Kidney (tissue), 14 donors: ENCODE data around the gene TUSC2. TPM values are rescaled to one million over a fixed set of nuclear protein-coding genes. Genes with fewer than 3 reads are reported as not detected.
"Not testable (repeated sequence)": the region's sequence is repeated elsewhere in the genome, so short reads cannot be mapped to it uniquely, and the experiment has no call there.

Experiments used
- DNase-seq, 5 donors: peaks; one replicate each; pipeline ENCODE4 v3.0.0-alpha.2; 2013 to 2020
- FAIRE-seq: peaks from 2 replicates; lab custom pipeline; 2012; peaks lifted over from hg19 to GRCh38; lab: Jason Lieb, UNC
- H3K27ac ChIP-seq, 2 donors: one replicate each; pipeline ENCODE4 v1.7.0; 2013; ENCODE audit warnings: low read depth in 2 of 2, low read length in 2 of 2, inconsistent platforms in 1 of 2
- H3K27me3 ChIP-seq: one replicate; pipeline ENCODE4 v1.7.1; 2013; ENCODE audit warnings: low read length, inconsistent platforms; ENCODE audit not compliant: control insufficient read depth, insufficient read depth
- H3K36me3 ChIP-seq, 3 donors: one replicate each; pipeline versions ENCODE4 v1.7.0 to v1.7.1; 2013; ENCODE audit warnings: low read length in 3 of 3, control low read depth in 1 of 3, inconsistent platforms in 1 of 3; ENCODE audit not compliant: insufficient read depth in 3 of 3, control insufficient read depth in 2 of 3
- H3K4me1 ChIP-seq, 3 donors: one replicate each; pipeline versions ENCODE4 v1.7.0 to v1.7.1; 2013; ENCODE audit warnings: low read length in 3 of 3, inconsistent platforms in 1 of 3, low read depth in 1 of 3; ENCODE audit not compliant: control insufficient read depth in 2 of 3, insufficient read depth in 2 of 3
- H3K4me3 ChIP-seq, 3 donors: one replicate each; pipeline versions ENCODE4 v1.7.0 to v1.8.1; 2013; ENCODE audit warnings: low read length in 3 of 3, control low read depth in 1 of 3, inconsistent platforms in 1 of 3
- H3K9ac ChIP-seq, 3 donors: one replicate each; pipeline versions ENCODE4 v1.7.0 to v1.7.1; 2013; ENCODE audit warnings: low read length in 3 of 3, control low read depth in 1 of 3, inconsistent platforms in 1 of 3
- H3K9me3 ChIP-seq, 3 donors: one replicate each; pipeline versions ENCODE4 v1.7.0 to v1.7.1; 2013; ENCODE audit warnings: low read length in 3 of 3, control low read depth in 1 of 3, inconsistent platforms in 1 of 3; ENCODE audit not compliant: control insufficient read depth in 2 of 3, insufficient read depth in 1 of 3
- intact Hi-C: fragments of 100-400 bp; cut with DNase I; formaldehyde crosslinking; loops from one replicate; pipeline ENCODE4 v1.11.1; 2022
- polyA plus RNA-seq: library from polyadenylated mRNA; stranded (reverse); fragments of 350-450 nt; fragmentation: Illumina TruSeq; extraction: RNeasy Lipid Tissue Mini Kit (QIAGEN cat#74804); gene quantifications from one replicate; pipeline ENCODE4 v1.2.3, GENCODE V29; 2014; ENCODE audit warnings: low read depth, low replicate concordance; ENCODE audit not compliant: insufficient read depth
- total RNA-seq: library from RNA; stranded (reverse); fragmentation: NEBNext Ultra II Directional; extraction: Animal tissue kit (Norgen Biotek cat#: 25700); gene quantifications from one replicate; pipeline ENCODE4 v1.2.1, GENCODE V29; 2021
- TF ChIP-seq, protein P1 (sequence below): IDR thresholded peaks from 3 replicates; pipeline ENCODE4 v1.5.1; 2012; ENCODE audit warnings: mild to moderate bottlenecking, moderate library complexity, borderline replicate concordance; ENCODE audit not compliant: insufficient read depth; ENCODE audit errors: extremely low read depth
- donor health status: control.
- donor health status: control.
- donor health status: control.
- donor health status: control.
- donor health status: control.
- donor health status: DM: yes; HTN: yes; CAD: no.
- donor health status: Normal renal cell carcinoma (clear cell type).

TUSC2 gene
- total and polyA plus RNA-seq, 2 donors from 2014 or later, result 33.6 to 60.0 TPM

DNA sequence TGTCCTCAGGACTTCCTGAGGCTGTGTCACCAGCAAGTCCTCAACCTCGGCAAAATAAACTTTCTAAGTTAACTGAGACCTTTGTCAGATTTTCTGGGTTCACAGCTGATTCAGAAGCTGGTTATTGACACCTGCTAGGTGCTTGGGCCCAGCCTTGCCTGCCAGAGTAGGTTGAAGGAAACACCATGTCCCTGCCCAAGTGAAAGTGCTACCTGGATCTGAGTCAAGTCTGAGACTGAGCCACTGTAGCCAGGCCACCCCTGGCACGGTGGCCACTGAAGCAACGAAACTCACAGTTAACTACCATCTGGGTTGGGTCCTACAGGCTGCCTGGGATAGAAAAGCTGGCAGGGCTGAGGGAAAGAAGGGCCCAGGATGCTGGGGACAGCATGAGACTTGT is 13.7 kb downstream of the TUSC2 start:
- Histone ChIP-seq H3K36me3 (peaks cover 6 to 18% (median 9%) of the 10 kb centered on the region in 3 donors), H3K4me1 (peaks cover 0 to 19% (median 6%) of the 10 kb centered on the region in 3 donors), H3K9ac (no peak overlapping the region), H3K4me3 (no peak overlapping the region), H3K27me3 (no peaks in the 10 kb centered on the region), H3K27ac (no peak overlapping the region), H3K9me3 (no peaks in the 10 kb centered on the region)
- intact Hi-C loops, result no loop called here
- DNase-seq (no peak), FAIRE-seq (no peak)
- TF ChIP-seq, protein P1, sequence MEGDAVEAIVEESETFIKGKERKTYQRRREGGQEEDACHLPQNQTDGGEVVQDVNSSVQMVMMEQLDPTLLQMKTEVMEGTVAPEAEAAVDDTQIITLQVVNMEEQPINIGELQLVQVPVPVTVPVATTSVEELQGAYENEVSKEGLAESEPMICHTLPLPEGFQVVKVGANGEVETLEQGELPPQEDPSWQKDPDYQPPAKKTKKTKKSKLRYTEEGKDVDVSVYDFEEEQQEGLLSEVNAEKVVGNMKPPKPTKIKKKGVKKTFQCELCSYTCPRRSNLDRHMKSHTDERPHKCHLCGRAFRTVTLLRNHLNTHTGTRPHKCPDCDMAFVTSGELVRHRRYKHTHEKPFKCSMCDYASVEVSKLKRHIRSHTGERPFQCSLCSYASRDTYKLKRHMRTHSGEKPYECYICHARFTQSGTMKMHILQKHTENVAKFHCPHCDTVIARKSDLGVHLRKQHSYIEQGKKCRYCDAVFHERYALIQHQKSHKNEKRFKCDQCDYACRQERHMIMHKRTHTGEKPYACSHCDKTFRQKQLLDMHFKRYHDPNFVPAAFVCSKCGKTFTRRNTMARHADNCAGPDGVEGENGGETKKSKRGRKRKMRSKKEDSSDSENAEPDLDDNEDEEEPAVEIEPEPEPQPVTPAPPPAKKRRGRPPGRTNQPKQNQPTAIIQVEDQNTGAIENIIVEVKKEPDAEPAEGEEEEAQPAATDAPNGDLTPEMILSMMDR, result no peak

DNA sequence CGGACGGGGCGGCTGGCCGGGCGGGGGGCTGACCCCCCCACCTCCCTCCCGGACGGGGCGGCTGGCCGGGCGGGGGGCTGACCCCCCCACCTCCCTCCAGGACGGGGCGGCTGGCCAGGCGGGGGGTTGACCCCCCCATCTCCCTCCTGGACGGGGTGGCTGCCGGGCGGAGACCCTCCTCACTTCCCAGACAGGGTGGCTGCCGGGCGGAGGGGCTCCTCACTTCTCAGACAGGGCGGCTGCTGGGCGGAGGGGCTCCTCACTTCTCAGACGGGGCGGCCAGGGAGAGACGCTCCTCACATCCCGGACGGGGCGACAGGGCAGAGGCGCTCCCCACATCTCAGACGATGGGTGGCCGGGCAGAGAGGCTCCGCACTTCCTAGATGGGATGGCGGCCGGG is 16.0 kb downstream of the TUSC2 start:
- intact Hi-C loops, H3K9me3 ChIP-seq, H3K4me3 ChIP-seq, H3K9ac ChIP-seq, DNase-seq, H3K36me3 ChIP-seq, FAIRE-seq, H3K27ac ChIP-seq, H3K4me1 ChIP-seq, H3K27me3 ChIP-seq: not testable (repeated sequence)

DNA sequence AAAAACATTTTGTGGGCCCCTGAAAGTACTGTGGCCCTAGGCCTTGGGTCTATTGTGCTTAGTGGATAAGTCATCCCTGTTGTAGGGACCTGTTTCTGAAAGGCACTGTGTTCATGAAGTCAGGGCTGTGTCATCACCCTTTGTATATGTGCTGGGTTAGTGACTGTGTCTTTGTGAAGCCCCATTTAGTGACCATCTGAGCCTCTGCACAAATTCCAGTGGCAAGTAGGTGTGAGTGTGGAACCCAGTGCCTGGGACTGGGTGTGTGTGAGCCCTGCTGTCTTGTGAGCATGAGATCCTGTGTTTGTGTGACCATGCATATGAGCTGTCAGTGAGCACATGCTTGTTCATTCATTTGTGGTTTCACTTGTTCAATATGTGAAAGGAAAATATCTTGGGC is 23.4 kb downstream of the TUSC2 start:
- TF ChIP-seq, protein P1, result no peak
- H3K27ac ChIP-seq, result no peak overlapping the region
- H3K4me1 ChIP-seq, result peaks cover 4 to 30% (median 10%) of the 10 kb centered on the region in 3 donors
- FAIRE-seq (no peak), DNase-seq (no peak)
- H3K4me3 ChIP-seq, result no peak overlapping the region
- intact Hi-C loops, result no loop called here
- H3K9ac ChIP-seq, result no peak overlapping the region
- no peaks in the 10 kb centered on the region for H3K27me3 ChIP-seq
- peaks cover 0 to 6% (median 3%) of the 10 kb centered on the region in 3 donors for H3K36me3 ChIP-seq
- H3K9me3 ChIP-seq, result no peaks in the 10 kb centered on the region

DNA sequence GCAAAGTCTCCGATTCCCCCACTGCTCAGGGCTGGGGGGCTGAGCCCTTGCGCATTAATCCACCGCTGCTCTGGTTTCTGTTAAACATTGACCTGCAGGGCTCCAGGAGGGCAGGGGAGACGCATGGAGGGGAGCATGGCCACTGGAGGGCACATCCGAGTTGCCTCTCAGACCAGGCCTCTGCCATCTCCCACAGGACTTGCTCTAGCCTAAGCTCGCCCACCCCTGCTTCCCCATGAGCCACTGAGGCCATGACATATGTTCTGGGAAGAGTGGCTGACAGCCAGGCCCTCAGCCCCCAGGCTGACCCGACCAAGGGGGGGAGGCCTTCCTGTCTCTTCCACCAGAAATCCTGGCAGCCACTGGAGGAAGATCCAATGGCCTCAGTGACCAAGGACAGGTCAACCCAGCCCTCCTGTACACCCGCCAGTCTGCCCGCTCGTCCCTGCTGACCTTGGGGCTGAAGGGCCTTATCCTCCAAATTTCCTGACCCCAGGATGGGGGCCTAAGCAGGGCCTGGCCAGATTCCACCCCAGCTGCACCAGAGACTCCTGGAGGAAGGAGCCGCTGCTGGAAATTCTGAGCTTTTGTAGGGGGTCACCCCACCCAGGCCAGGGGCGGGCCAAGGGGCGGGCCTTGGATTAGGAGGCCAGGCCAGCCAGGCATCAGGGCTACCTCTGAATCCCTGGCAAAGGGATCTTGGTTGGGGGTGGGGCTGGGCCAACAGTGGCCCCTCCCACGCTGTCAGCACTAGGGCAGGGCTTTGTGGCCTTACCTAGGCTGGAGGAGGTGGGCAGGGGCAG is 24.8 kb downstream of the TUSC2 start, which contains the start of gene HYAL1:
Gene HYAL1 (minus strand): TSS at position 562 of the 803 bp plus-strand sequence. CDS start 618 bp downstream, outside the sequence.
- peaks cover 4 to 38% (median 14%) of the 10 kb centered on the region in 3 donors for H3K4me1 ChIP-seq
- peaks cover 0 to 6% (median 3%) of the 10 kb centered on the region in 3 donors for H3K36me3 ChIP-seq
- TF ChIP-seq, protein P1, result peak; percentile 25
- peak within 1 kb of the TSS in 2 of 3 donors; percentile 65 to 89 for H3K9ac ChIP-seq
- H3K4me3 ChIP-seq, result peak within 1 kb of the TSS in 2 of 3 donors; percentile 49 to 79
- H3K9me3 ChIP-seq, result no peaks in the 10 kb centered on the region
- intact Hi-C loops, result no loop called here
- DNase-seq (peak; percentile 73 to 95 (median 82)), FAIRE-seq (no peak)
- H3K27ac ChIP-seq, result peak within 1 kb of the TSS; percentile 92 to 96
- no peaks in the 10 kb centered on the region for H3K27me3 ChIP-seq
